ENCODE results near the gene MAP4K1.
A peak's percentile ranks its signal among the peaks of the same experiment; 100 is the strongest.

MAP4K1 gene

DNA sequence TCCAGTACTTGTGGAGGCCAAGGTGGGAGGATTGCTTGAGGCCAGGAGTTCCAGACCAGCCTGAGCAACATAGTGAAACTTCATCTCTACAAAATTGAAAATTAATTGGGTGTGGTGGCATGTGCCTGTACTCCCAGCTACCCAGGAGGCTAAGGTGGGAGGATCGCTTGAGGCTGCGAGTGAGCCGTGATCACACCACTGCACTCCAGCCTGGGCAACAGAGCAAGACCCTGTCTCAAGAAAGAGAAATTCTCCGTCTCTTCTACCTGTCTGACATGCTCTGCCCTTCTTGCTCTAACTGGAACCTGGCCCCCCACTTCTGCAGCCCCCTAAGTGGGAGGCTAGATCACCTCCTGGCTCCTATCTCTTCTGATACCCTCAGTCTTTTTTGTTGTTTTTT, 8.6 kb upstream of the MAP4K1 start:
- peaks cover 4 to 92% (median 74%) of the 10 kb centered on the region in 5 donors for H3K36me3 ChIP-seq (ENCODE audit: control insufficient read depth in 5 of 5, insufficient read depth in 5 of 5, low read length in 5 of 5)
- no peak overlapping the region for H3K9ac ChIP-seq (ENCODE audit: low read length in 5 of 5)
- H3K9me3 ChIP-seq (ENCODE audit: control insufficient read depth in 5 of 5, low read length in 5 of 5): no peaks in the 10 kb centered on the region
- H3K27ac ChIP-seq (ENCODE audit: low read depth, low read length): no peak overlapping the region
- H3K4me1 ChIP-seq (ENCODE audit: control insufficient read depth in 5 of 5, insufficient read depth in 5 of 5, low read length in 5 of 5): no peaks in the 10 kb centered on the region
- H3K4me3 ChIP-seq (ENCODE audit: low read depth in 1 of 5, low read length in 5 of 5): no peak overlapping the region
- H3K27me3 ChIP-seq (ENCODE audit: control insufficient read depth in 5 of 5, insufficient read depth in 4 of 5, low read length in 5 of 5): no peaks in the 10 kb centered on the region

DNA sequence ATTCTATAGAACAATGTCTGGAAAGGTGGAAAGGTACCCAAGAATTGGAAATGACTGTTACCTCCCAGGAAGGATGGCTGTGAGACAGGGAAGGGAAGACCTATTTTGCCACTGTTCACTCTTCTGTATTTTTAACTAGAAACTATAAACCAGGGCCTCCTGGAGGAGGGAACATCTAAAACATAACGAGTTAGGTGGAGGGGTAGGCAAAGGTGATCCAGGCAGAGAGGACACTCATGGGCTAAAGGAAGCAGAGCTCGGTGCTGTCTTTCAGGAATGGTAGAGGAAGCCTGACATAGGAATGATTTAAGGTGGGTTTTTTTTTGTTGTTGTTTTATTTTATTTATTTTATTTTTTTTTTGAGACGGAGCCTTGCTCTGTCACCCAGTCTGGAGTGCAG, 7.1 kb upstream of the MAP4K1 start:
- Histone ChIP-seq H3K27me3 (ENCODE audit: control insufficient read depth in 5 of 5, insufficient read depth in 4 of 5, low read length in 5 of 5) (no peaks in the 10 kb centered on the region), H3K9me3 (ENCODE audit: control insufficient read depth in 5 of 5, low read length in 5 of 5) (no peaks in the 10 kb centered on the region), H3K4me1 (ENCODE audit: control insufficient read depth in 5 of 5, insufficient read depth in 5 of 5, low read length in 5 of 5) (peaks cover 2 to 7% (median 5%) of the 10 kb centered on the region in 5 donors), H3K27ac (ENCODE audit: low read depth, low read length) (no peak overlapping the region), H3K9ac (ENCODE audit: low read length in 5 of 5) (no peak overlapping the region), H3K4me3 (ENCODE audit: low read depth in 1 of 5, low read length in 5 of 5) (no peak overlapping the region), H3K36me3 (ENCODE audit: control insufficient read depth in 5 of 5, insufficient read depth in 5 of 5, low read length in 5 of 5) (peaks cover 4 to 91% (median 76%) of the 10 kb centered on the region in 5 donors)

DNA sequence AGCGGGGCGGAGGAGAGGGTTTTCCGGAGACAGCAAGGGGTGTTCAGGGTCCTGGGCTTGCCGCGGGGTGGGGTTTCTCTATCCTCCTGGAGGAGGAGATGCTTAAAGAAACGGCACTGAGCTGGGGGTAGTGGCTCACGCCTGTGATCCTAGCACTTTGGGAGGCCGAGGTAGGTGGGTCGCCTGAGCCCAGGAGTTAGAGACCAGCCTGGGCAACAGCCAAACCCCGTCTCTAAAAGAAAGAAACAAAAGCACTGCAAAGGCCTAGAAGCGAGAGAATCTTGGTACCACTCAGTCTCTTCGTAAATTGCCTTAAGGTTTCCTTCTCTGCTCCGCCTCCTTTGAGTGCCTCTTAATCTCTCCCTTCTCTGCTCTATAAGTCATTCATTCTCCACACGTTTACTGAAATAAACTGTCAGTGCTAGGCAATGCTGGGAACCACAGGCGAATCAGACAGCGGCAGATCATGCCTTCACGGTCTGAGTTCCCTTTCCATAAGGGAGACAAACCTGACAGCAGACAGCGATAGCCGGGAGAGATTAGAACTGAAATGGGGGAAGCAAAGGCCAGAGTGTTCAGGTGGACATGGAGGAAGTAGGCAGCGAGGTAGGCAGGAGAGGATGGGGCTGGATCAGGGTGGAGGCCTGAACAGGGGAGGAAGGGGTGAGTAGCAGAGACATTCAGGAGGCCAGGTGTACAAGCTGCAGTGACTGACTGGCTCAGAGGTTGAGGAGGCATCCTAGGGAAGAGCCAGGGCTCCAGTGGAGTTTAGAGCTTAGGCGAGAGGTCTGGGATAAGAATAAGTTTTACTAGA, 1.8 kb upstream of the MAP4K1 start:
- peak overlapping the region; percentile 79 for H3K27ac ChIP-seq (ENCODE audit: low read depth, low read length)
- peak overlapping the region; percentile 74 to 100 (median 99) for H3K4me3 ChIP-seq (ENCODE audit: low read depth in 1 of 5, low read length in 5 of 5)
- peaks cover 17 to 28% (median 20%) of the 10 kb centered on the region in 5 donors for H3K4me1 ChIP-seq (ENCODE audit: control insufficient read depth in 5 of 5, insufficient read depth in 5 of 5, low read length in 5 of 5)
- peak overlapping the region; percentile 86 to 100 (median 97) for H3K9ac ChIP-seq (ENCODE audit: low read length in 5 of 5)
- H3K36me3 ChIP-seq (ENCODE audit: control insufficient read depth in 5 of 5, insufficient read depth in 5 of 5, low read length in 5 of 5): peaks cover under 1 to 40% (median 34%) of the 10 kb centered on the region in 5 donors
- peaks cover 0 to 3% (median 0%) of the 10 kb centered on the region in 5 donors for H3K9me3 ChIP-seq (ENCODE audit: control insufficient read depth in 5 of 5, low read length in 5 of 5)
- peaks cover 0 to 6% (median 0%) of the 10 kb centered on the region in 5 donors for H3K27me3 ChIP-seq (ENCODE audit: control insufficient read depth in 5 of 5, insufficient read depth in 4 of 5, low read length in 5 of 5)

DNA sequence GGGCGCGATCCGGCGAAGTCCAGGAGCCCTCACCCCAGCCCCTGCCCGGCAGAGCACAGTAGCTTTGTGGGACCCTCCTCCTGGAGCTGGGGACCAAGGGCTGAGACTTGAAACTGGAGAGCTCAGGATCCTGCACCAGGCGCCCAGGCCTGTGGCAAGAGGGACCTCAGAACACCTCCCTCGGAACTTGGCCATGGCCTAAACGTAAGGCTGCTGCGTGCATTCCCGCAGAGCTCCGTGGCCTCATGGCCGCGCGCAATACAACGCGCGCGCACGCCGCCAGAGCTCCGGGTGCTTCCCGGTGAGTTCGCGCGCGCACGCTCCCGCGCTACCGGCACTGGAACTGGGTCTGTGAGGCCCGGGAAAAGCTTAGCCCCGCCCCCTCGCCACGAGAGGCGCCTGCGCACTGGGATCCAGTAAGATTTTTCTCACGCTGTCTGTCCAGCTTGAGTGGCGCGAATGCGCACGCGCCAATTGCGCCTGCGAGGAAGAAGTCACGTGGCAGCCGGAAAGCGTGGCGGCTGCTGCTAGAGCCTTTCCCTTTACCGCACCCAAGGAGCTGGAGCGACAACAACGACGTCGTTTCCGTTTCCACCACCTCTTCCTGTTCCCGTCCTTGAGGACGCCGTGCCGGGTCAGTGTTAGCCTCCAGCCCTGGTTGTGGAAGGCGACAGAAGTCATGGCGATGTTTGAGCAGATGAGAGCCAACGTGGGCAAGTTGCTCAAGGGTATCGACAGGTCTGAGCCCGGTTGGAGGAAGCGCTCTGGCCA, 1.0 kb upstream of the MAP4K1 start, which contains the start of gene EIF3K:
TSS of gene EIF3K (plus strand) at position 599 of the 771 bp plus-strand sequence. CDS start at position 680, 81 bp downstream.
- Histone ChIP-seq H3K9ac (ENCODE audit: low read length in 5 of 5) (peak within 1 kb of the TSS; percentile 86 to 100 (median 97)), H3K4me1 (ENCODE audit: control insufficient read depth in 5 of 5, insufficient read depth in 5 of 5, low read length in 5 of 5) (peaks cover 17 to 28% (median 20%) of the 10 kb centered on the region in 5 donors), H3K36me3 (ENCODE audit: control insufficient read depth in 5 of 5, insufficient read depth in 5 of 5, low read length in 5 of 5) (peaks cover 0 to 32% (median 26%) of the 10 kb centered on the region in 5 donors), H3K9me3 (ENCODE audit: control insufficient read depth in 5 of 5, low read length in 5 of 5) (peaks cover 0 to 3% (median 0%) of the 10 kb centered on the region in 5 donors), H3K27ac (ENCODE audit: low read depth, low read length) (peak within 1 kb of the TSS; percentile 79), H3K27me3 (ENCODE audit: control insufficient read depth in 5 of 5, insufficient read depth in 4 of 5, low read length in 5 of 5) (peaks cover 0 to 6% (median 0%) of the 10 kb centered on the region in 5 donors), H3K4me3 (ENCODE audit: low read depth in 1 of 5, low read length in 5 of 5) (peak within 1 kb of the TSS; percentile 74 to 100 (median 99))

DNA sequence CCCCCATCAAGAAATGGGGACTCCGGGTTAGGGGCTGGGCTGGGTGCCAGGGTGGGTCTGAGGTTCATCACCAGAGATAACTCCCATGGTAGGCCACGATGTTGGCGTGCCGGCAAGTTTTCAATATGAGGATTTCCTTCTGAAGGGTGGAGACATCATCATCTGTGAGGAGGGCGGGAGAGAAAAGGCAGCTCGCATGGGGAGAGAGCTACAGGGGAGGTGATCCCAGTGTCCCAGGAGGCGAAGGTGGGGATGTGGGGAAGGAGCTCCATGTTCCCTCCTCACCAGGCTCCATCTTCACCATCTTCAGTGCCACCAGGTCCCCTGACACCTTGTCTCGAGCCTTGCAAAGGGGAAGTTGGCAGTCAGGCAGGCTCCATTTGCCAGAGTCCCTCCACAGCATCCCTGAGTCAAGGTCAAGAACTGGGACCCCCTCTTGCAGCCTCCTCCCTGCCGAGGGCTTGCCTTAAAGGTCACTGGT, 430 bp downstream of the MAP4K1 start:
- Histone ChIP-seq H3K9me3 (ENCODE audit: control insufficient read depth in 5 of 5, low read length in 5 of 5) (peaks cover 0 to 3% (median 0%) of the 10 kb centered on the region in 5 donors), H3K4me1 (ENCODE audit: control insufficient read depth in 5 of 5, insufficient read depth in 5 of 5, low read length in 5 of 5) (peaks cover 17 to 28% (median 20%) of the 10 kb centered on the region in 5 donors), H3K9ac (ENCODE audit: low read length in 5 of 5) (peak overlapping the region in 1 of 5 donors; percentile 18), H3K4me3 (ENCODE audit: low read depth in 1 of 5, low read length in 5 of 5) (peak overlapping the region; percentile 27 to 100 (median 74)), H3K27ac (ENCODE audit: low read depth, low read length) (no peak overlapping the region), H3K27me3 (ENCODE audit: control insufficient read depth in 5 of 5, insufficient read depth in 4 of 5, low read length in 5 of 5) (peaks cover 0 to 6% (median 0%) of the 10 kb centered on the region in 5 donors), H3K36me3 (ENCODE audit: control insufficient read depth in 5 of 5, insufficient read depth in 5 of 5, low read length in 5 of 5) (peaks cover 0 to 22% (median 19%) of the 10 kb centered on the region in 5 donors)

DNA sequence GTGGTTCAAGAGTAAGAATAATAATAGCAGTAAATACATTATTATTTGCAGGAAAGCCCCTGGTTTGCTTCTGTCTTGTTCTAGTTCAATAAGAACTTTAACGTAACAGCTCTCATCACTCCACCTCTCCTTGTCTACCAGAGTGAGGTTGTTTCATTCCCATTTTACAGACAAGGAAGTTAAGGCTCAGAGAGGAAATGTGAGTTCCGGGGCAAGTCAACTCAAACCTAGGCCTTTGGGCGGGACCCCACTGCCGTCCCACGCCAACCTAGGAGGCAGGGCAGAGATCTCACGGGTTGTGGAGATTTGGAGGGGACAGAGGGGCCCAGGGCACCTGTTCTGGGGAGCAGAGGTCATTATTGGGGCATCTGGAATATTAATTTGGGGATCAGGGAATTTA, 1.5 kb downstream of the MAP4K1 start:
- peaks cover 0 to 11% (median 10%) of the 10 kb centered on the region in 5 donors for H3K36me3 ChIP-seq (ENCODE audit: control insufficient read depth in 5 of 5, insufficient read depth in 5 of 5, low read length in 5 of 5)

DNA sequence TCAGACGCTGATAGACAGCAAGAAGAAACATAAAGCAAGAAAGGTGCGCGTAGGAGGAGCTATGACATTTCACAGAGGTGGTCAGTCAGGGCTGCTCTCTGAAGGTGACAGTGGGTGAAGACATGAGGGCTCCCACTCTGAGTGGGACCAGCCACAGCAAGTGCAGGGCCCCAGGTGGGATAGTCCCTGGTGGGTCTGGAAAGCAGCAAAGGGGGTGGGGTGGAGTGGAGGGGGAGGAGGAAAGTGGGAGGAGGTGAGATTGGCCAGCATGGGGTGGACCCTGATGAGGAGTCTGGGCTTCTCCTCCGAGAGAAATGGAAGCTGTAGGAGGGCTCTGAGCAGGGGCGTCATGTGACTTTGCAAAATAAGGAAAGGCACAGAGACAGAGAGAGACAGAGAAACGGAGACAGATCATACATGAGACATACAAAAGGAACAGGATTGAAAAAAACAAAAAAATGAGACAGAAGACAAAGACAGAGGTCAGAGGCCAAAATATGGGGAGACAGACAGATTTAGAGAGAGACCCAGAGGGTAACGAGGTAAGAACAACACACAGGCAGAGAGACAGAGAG, 2.7 kb downstream of the MAP4K1 start:
- Histone ChIP-seq H3K36me3 (ENCODE audit: control insufficient read depth in 5 of 5, insufficient read depth in 5 of 5, low read length in 5 of 5) (no peaks in the 10 kb centered on the region), H3K27ac (ENCODE audit: low read depth, low read length) (no peak overlapping the region), H3K9me3 (ENCODE audit: control insufficient read depth in 5 of 5, low read length in 5 of 5) (peaks cover 0 to 3% (median 0%) of the 10 kb centered on the region in 5 donors), H3K4me1 (ENCODE audit: control insufficient read depth in 5 of 5, insufficient read depth in 5 of 5, low read length in 5 of 5) (peaks cover 16 to 24% (median 17%) of the 10 kb centered on the region in 5 donors), H3K27me3 (ENCODE audit: control insufficient read depth in 5 of 5, insufficient read depth in 4 of 5, low read length in 5 of 5) (peaks cover 0 to 6% (median 0%) of the 10 kb centered on the region in 5 donors), H3K9ac (ENCODE audit: low read length in 5 of 5) (no peak overlapping the region), H3K4me3 (ENCODE audit: low read depth in 1 of 5, low read length in 5 of 5) (no peak overlapping the region)

More for the DNA sequence above, 1.5 kb downstream of the MAP4K1 start:
- Histone ChIP-seq H3K9ac (ENCODE audit: low read length in 5 of 5) (no peak overlapping the region), H3K9me3 (ENCODE audit: control insufficient read depth in 5 of 5, low read length in 5 of 5) (peaks cover 0 to 3% (median 0%) of the 10 kb centered on the region in 5 donors), H3K27me3 (ENCODE audit: control insufficient read depth in 5 of 5, insufficient read depth in 4 of 5, low read length in 5 of 5) (peaks cover 0 to 6% (median 0%) of the 10 kb centered on the region in 5 donors), H3K4me3 (ENCODE audit: low read depth in 1 of 5, low read length in 5 of 5) (no peak overlapping the region), H3K27ac (ENCODE audit: low read depth, low read length) (no peak overlapping the region), H3K4me1 (ENCODE audit: control insufficient read depth in 5 of 5, insufficient read depth in 5 of 5, low read length in 5 of 5) (peaks cover 17 to 28% (median 20%) of the 10 kb centered on the region in 5 donors)

DNA sequence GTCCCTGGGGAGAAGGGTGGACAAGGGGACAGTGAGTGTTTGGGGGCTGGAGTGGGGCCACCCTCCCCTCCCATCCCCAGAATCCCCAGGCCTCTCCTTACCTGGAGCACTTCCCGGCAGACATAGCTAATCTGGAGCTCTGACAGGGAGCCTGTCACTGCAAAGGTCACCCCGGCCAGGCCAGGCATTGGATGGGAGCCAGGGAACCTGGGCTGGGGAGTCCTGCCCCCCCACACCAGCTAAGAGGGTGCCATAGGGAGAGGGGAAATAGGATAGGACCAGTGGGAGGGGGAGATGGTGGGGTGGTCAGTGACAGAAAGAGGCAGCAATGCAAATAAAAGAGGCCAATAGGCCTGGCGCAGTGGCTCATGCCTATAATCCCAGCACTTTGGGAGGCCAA, 3.5 kb downstream of the MAP4K1 start:
- H3K9me3 ChIP-seq (ENCODE audit: control insufficient read depth in 5 of 5, low read length in 5 of 5): peaks cover 0 to 3% (median 0%) of the 10 kb centered on the region in 5 donors
- H3K4me3 ChIP-seq (ENCODE audit: low read depth in 1 of 5, low read length in 5 of 5): no peak overlapping the region
- peaks cover 0 to 6% (median 0%) of the 10 kb centered on the region in 5 donors for H3K27me3 ChIP-seq (ENCODE audit: control insufficient read depth in 5 of 5, insufficient read depth in 4 of 5, low read length in 5 of 5)
- no peak overlapping the region for H3K9ac ChIP-seq (ENCODE audit: low read length in 5 of 5)
- no peaks in the 10 kb centered on the region for H3K36me3 ChIP-seq (ENCODE audit: control insufficient read depth in 5 of 5, insufficient read depth in 5 of 5, low read length in 5 of 5)
- H3K4me1 ChIP-seq (ENCODE audit: control insufficient read depth in 5 of 5, insufficient read depth in 5 of 5, low read length in 5 of 5): peaks cover 8 to 16% (median 11%) of the 10 kb centered on the region in 5 donors
- no peak overlapping the region for H3K27ac ChIP-seq (ENCODE audit: low read depth, low read length)

DNA sequence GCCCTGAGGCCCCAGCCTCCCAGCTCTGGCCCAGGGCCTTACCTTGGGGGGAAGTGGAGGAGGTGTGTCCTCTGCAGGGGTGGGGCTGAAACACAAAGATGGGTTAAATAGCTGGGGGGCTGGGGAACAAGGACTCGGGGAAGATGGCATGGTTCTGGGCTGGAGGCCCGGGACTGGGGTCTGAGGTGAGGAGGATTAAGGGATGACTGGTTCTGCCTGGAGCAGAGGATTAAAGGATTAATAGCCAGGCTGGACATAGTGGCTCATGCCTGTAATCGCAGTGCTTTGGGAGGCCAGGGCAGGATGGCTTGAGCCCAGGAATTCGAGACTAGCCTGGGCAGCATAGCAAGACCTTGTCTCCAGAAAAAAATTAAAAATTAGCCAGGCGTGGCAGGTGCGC, 11.6 kb downstream of the MAP4K1 start:
- peaks cover 0 to 2% (median 0%) of the 10 kb centered on the region in 5 donors for H3K36me3 ChIP-seq (ENCODE audit: control insufficient read depth in 5 of 5, insufficient read depth in 5 of 5, low read length in 5 of 5)
- no peak overlapping the region for H3K9ac ChIP-seq (ENCODE audit: low read length in 5 of 5)
- H3K4me3 ChIP-seq (ENCODE audit: low read depth in 1 of 5, low read length in 5 of 5): no peak overlapping the region
- H3K27ac ChIP-seq (ENCODE audit: low read depth, low read length): no peak overlapping the region
- no peaks in the 10 kb centered on the region for H3K27me3 ChIP-seq (ENCODE audit: control insufficient read depth in 5 of 5, insufficient read depth in 4 of 5, low read length in 5 of 5)
- H3K9me3 ChIP-seq (ENCODE audit: control insufficient read depth in 5 of 5, low read length in 5 of 5): no peaks in the 10 kb centered on the region
- H3K4me1 ChIP-seq (ENCODE audit: control insufficient read depth in 5 of 5, insufficient read depth in 5 of 5, low read length in 5 of 5): no peaks in the 10 kb centered on the region
